GM23338 (cell line): ENCODE measurements around the gene HNF1B. TPM values are rescaled to one million over a fixed set of nuclear protein-coding genes. Genes with fewer than 3 reads are reported as not detected.
A peak's percentile ranks its signal among the peaks of the same experiment; 100 is the strongest.

ENCODE experiments used
- ATAC-seq: fragments of 200-7000 bp; cut with Tn5 transposase; 3 replicates; pipeline ENCODE4 v1.9.1; 2020
- DNase-seq: peaks from one replicate; pipeline ENCODE4 v3.0.0-alpha.2; 2015; ENCODE audit warnings: low spot score
- H2AFZ ChIP-seq: fragments of 200-600 bp; sonication (generic); 2 replicates; pipeline ENCODE4 v1.8.0; 2016; ENCODE audit warnings: antibody characterized with exemption, mild to moderate bottlenecking, moderate library complexity
- H3F3A ChIP-seq: fragments of 200-600 bp; sonication (generic); replicated peaks from 2 replicates; pipeline ENCODE4 v1.8.0; 2017; ENCODE audit warnings: antibody characterized with exemption, mixed run types, low read depth
- H3K27ac ChIP-seq: fragments of 200-600 bp; sonication (generic); 2 replicates; pipeline ENCODE4 v1.6.1; 2016; ENCODE audit warnings: low read depth
- H3K27me3 ChIP-seq: fragments of 200-600 bp; sonication (generic); 2 replicates; pipeline ENCODE4 v1.8.0; 2016; ENCODE audit warnings: mild to moderate bottlenecking, mixed run types, moderate library complexity; ENCODE audit not compliant: insufficient read depth
- H3K36me3 ChIP-seq: fragments of 200-600 bp; sonication (generic); 2 replicates; pipeline ENCODE4 v1.8.0; 2016; ENCODE audit warnings: mild to moderate bottlenecking; ENCODE audit not compliant: insufficient read depth
- H3K4me1 ChIP-seq: fragments of 200-600 bp; sonication (generic); 2 replicates; pipeline ENCODE4 v1.8.0; 2016; ENCODE audit warnings: mild to moderate bottlenecking, moderate library complexity; ENCODE audit not compliant: insufficient read depth
- H3K4me2 ChIP-seq: fragments of 200-600 bp; sonication (generic); 2 replicates; pipeline ENCODE4 v1.7.1; 2017; ENCODE audit warnings: mixed run types
- H3K4me3 ChIP-seq: fragments of 200-600 bp; sonication (generic); 2 replicates; pipeline ENCODE4 v1.6.1; 2016; ENCODE audit warnings: mixed run types
- H3K79me2 ChIP-seq: fragments of 200-600 bp; sonication (generic); replicated peaks from 2 replicates; pipeline ENCODE4 v1.8.0; 2017; ENCODE audit warnings: mild to moderate bottlenecking; ENCODE audit not compliant: insufficient read depth
- H3K9me2 ChIP-seq: fragments of 200-600 bp; sonication (generic); 2 replicates; pipeline ENCODE4 v1.8.0; 2017; ENCODE audit not compliant: insufficient read depth
- H4K20me1 ChIP-seq: fragments of 200-600 bp; sonication (generic); replicated peaks from 2 replicates; pipeline ENCODE4 v1.8.0; 2017; ENCODE audit warnings: mild to moderate bottlenecking; ENCODE audit not compliant: insufficient read depth
- H3K27ac Mint-ChIP-seq: 2 replicates; pipeline ENCODE4 v1.8.0; 2020; ENCODE audit warnings: inconsistent platforms, mild to moderate bottlenecking, moderate library complexity, mixed read lengths
- H3K27me3 Mint-ChIP-seq: 3 replicates; pipeline ENCODE4 v1.8.0; 2022; ENCODE audit warnings: low read depth, mild to moderate bottlenecking, moderate library complexity, mixed read lengths, inconsistent platforms; ENCODE audit not compliant: insufficient read depth, poor library complexity
- H3K36me3 Mint-ChIP-seq: 3 replicates; pipeline ENCODE4 v1.8.0; 2021; ENCODE audit warnings: low read depth, mild to moderate bottlenecking, inconsistent platforms, moderate library complexity, mixed read lengths
- H3K4me1 Mint-ChIP-seq: 3 replicates; pipeline ENCODE4 v1.8.0; 2020; ENCODE audit warnings: mild to moderate bottlenecking, inconsistent platforms, mixed read lengths
- H3K4me3 Mint-ChIP-seq: 3 replicates; pipeline ENCODE4 v1.8.0; 2021; ENCODE audit warnings: moderate library complexity, mild to moderate bottlenecking, inconsistent platforms, mixed read lengths
- H3K9me3 Mint-ChIP-seq: 3 replicates; pipeline ENCODE4 v1.8.0; 2020; ENCODE audit warnings: moderate library complexity, mild to moderate bottlenecking, inconsistent platforms, mixed read lengths
- CREB1 ChIP-seq: fragments of 250-450 bp; sonication (Bioruptor Pico); IDR thresholded peaks from 2 replicates; pipeline ENCODE4 v1.5.0; 2020; ENCODE audit warnings: low read depth, mild to moderate bottlenecking, moderate library complexity
- EZH2 ChIP-seq: fragments of 200-600 bp; sonication (generic); IDR thresholded peaks from one replicate; pipeline ENCODE4 v1.8.0; 2017; ENCODE audit warnings: antibody characterized with exemption, mild to moderate bottlenecking, low read depth; ENCODE audit not compliant: unreplicated experiment
- EZH2phosphoT487 ChIP-seq: fragments of 200-600 bp; sonication (generic); IDR thresholded peaks from one replicate; pipeline ENCODE4 v1.8.1; 2018; ENCODE audit warnings: antibody characterized with exemption; ENCODE audit not compliant: unreplicated experiment
- JUNB ChIP-seq: IDR thresholded peaks from one replicate; pipeline ENCODE4 v1.6.1; 2016; ENCODE audit warnings: antibody characterized with exemption; ENCODE audit not compliant: unreplicated experiment
- NANOG ChIP-seq: IDR thresholded peaks from 2 replicates; pipeline ENCODE4 v1.6.1; 2016; ENCODE audit warnings: antibody characterized with exemption, borderline replicate concordance
- REST ChIP-seq: IDR thresholded peaks from one replicate; pipeline ENCODE4 v1.6.1; 2018; ENCODE audit warnings: antibody characterized with exemption; ENCODE audit not compliant: unreplicated experiment
- STAT1 ChIP-seq: IDR thresholded peaks from one replicate; pipeline ENCODE4 v1.6.1; 2016; ENCODE audit warnings: antibody characterized with exemption; ENCODE audit not compliant: unreplicated experiment
- ZNF331 ChIP-seq: fragments of 250-450 bp; sonication (Bioruptor Pico); IDR thresholded peaks from 2 replicates; pipeline ENCODE4 v1.5.0; 2020; ENCODE audit warnings: low read depth, mild to moderate bottlenecking, moderate library complexity
- ZNF462 ChIP-seq: fragments of 250-450 bp; sonication (Bioruptor Pico); IDR thresholded peaks from 2 replicates; pipeline ENCODE4 v1.5.0; 2020; ENCODE audit warnings: mild to moderate bottlenecking, moderate library complexity
- polyA plus RNA-seq: library from polyadenylated mRNA; unstranded; fragments of >200 nt; fragmentation: Nextera tagmentation; extraction: Ambion mirVana; gene quantifications from 2 replicates; pipeline ENCODE4 v1.2.1, GENCODE V29; 2016
- total RNA-seq: library from RNA; depleted of rRNA; stranded (reverse); fragments of >200 nt; shearing (Covaris generic); gene quantifications from 2 replicates; pipeline ENCODE4 v1.2.3, GENCODE V29; 2014

The HNF1B gene
- total and polyA plus RNA-seq, 2 experiments from 2014 or later, result 0.07 to 0.19 TPM

GRCh38 chr17:37711113-37711512 lies 33.7 kb downstream of the HNF1B start (continued):
- TF ChIP-seq REST (no peak), ZNF331 (CRISPR knock-in tag) (no peak), CREB1 (no peak), JUNB (no peak)

GRCh38 chr17:37710344-37710886 lies 34.4 kb downstream of the HNF1B start:
- ATAC-seq, result peak; percentile 94
- Mint-ChIP-seq H3K4me3 (no peak overlapping the region), H3K27ac (peak overlapping the region; percentile 97), H3K27me3 (peaks cover 7% of the 10 kb centered on the region), H3K9me3 (no peaks in the 10 kb centered on the region; the same call in 2 of the 3 replicates), H3K4me1 (peaks cover 21% of the 10 kb centered on the region), H3K36me3 (no peaks in the 10 kb centered on the region)
- Histone ChIP-seq H3K79me2 (no peaks in the 10 kb centered on the region), H3K27me3 (no peaks in the 10 kb centered on the region), H3K9me2 (peaks cover 7% of the 10 kb centered on the region), H3F3A (no peaks in the 10 kb centered on the region), H3K27ac (no peak overlapping the region; the same call in 1 of the 2 replicates), H2AFZ (peak overlapping the region; percentile 3; the same call in 1 of the 2 replicates), H3K4me1 (peaks cover 5% of the 10 kb centered on the region; the same call in 1 of the 2 replicates), H3K4me2 (0 out of 2 replicates have a peak overlapping the region, but pooled peaks have one; percentile 13), H3K4me3 (no peak overlapping the region), H4K20me1 (no peaks in the 10 kb centered on the region), H3K36me3 (no peaks in the 10 kb centered on the region)
- no peak for TF ChIP-seq NANOG
- TF ChIP-seq CREB1, result peak; percentile 47; the same call in 1 of the 2 replicates
- DNase-seq, result peak; percentile 95

GRCh38 chr17:37708616-37709212 lies 36.1 kb downstream of the HNF1B start:
- DNase-seq (no peak), ATAC-seq (no peak)
- no peak overlapping the region for H3K4me3 ChIP-seq
- H3K27me3 ChIP-seq, result no peaks in the 10 kb centered on the region
- peak overlapping the region; percentile 69; the same call in 1 of the 2 replicates for H2AFZ ChIP-seq
- H3K9me2 ChIP-seq, result peaks cover 7% of the 10 kb centered on the region
- H3K4me1 ChIP-seq, result peaks cover 5% of the 10 kb centered on the region; the same call in 1 of the 2 replicates
- no peaks in the 10 kb centered on the region for H3K36me3 ChIP-seq
- peaks cover 9% of the 10 kb centered on the region for H3K27me3 Mint-ChIP-seq
- no peaks in the 10 kb centered on the region for H3K79me2 ChIP-seq
- H4K20me1 ChIP-seq, result no peaks in the 10 kb centered on the region
- no peaks in the 10 kb centered on the region for H3K36me3 Mint-ChIP-seq
- H3K27ac ChIP-seq, result no peak overlapping the region
- no peaks in the 10 kb centered on the region; the same call in 2 of the 3 replicates for H3K9me3 Mint-ChIP-seq
- no peaks in the 10 kb centered on the region for H3F3A ChIP-seq
- H3K27ac Mint-ChIP-seq, result no peak overlapping the region
- no peak overlapping the region for H3K4me2 ChIP-seq
- H3K4me1 Mint-ChIP-seq, result peaks cover 17% of the 10 kb centered on the region
- no peak overlapping the region for H3K4me3 Mint-ChIP-seq
- no peak for TF ChIP-seq STAT1
- no peak for TF ChIP-seq ZNF462 (CRISPR knock-in tag)
- TF ChIP-seq JUNB, result no peak
- no peak for TF ChIP-seq EZH2phosphoT487
- TF ChIP-seq EZH2, result no peak
